ENCODE measurements around the gene CLASP1.

CLASP1 gene

DNA sequence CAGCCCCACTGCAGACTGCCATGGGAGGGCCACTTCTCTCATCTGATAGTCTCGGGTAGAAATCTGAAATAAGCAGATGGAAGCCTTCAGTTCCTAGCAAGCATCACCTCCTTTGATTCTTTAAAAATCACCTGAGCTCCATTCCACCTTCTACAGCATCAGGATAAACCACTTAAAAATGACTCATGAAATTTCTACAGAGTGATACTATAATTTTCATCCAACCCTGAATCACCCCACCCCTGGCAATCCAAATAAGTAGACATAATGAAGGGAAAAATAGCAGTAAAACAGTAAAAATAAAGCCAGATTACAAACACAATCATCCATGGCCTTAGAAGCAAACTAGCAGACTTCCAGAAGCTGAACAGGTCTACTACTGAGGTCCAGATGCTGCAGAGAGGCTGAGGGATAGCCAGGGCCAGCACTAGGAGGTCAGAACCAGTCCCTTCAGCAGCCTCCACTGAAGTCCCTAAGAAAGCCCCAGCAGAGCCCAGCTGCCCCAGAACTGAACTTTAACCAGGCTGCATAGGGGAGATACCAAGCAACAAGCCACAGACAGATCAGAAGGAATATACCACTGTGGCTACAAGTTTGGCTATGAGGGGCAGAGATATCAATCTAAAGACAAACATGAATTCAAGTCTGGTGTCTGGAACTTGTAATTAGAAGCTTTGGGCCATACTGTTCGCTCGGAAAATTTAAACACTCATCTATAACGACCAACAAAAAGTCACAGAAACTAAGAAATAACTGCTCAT is 173.3 kb downstream of the CLASP1 start:
- DNase-seq (ENCODE audit: insufficient read length, low spot score): no peak
- FAIRE-seq: no peak
- TF ChIP-seq TAF1 (IDR thresholded peaks at IDR 0.05; ENCODE audit: low read depth, low read length) (no peak), POLR2A (IDR thresholded peaks at IDR 0.05; ENCODE audit: low read depth, low read length) (no peak), PAX5 (IDR thresholded peaks at IDR 0.05; ENCODE audit: insufficient read depth, low read length, severe bottlenecking) (no peak), POLR2AphosphoS5 (IDR thresholded peaks at IDR 0.05; ENCODE audit: low read depth, low read length) (no peak), SPI1 (IDR thresholded peaks at IDR 0.05; ENCODE audit: low read depth, low read length) (no peak), POU2F2 (IDR thresholded peaks at IDR 0.05; ENCODE audit: low read depth, low read length) (no peak)

DNA sequence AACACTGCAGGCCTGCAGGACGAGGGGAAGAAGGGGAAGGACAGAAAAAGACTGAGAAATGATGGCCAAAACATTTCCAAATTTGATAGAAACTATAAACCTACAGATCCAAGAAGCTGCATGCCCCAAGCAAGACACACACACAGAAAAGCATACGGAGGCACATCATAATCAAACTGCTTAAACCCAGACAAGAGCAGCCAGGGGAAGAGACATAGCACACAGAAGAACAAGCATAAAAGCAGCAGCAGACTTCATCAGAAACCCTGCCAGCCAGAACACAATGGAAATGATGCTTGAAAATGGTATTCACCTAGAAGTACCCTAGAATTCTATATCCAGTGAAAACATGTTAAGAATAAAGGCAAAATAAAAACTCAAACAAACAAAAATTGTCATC is 175.8 kb downstream of the CLASP1 start:
- no peak for DNase-seq (ENCODE audit: insufficient read length, low spot score)
- no peak for FAIRE-seq
- TF ChIP-seq PAX5 (IDR thresholded peaks at IDR 0.05; ENCODE audit: insufficient read depth, low read length, severe bottlenecking) (no peak), POLR2AphosphoS5 (IDR thresholded peaks at IDR 0.05; ENCODE audit: low read depth, low read length) (no peak), POU2F2 (IDR thresholded peaks at IDR 0.05; ENCODE audit: low read depth, low read length) (no peak), SPI1 (IDR thresholded peaks at IDR 0.05; ENCODE audit: low read depth, low read length) (no peak), TAF1 (IDR thresholded peaks at IDR 0.05; ENCODE audit: low read depth, low read length) (no peak), POLR2A (IDR thresholded peaks at IDR 0.05; ENCODE audit: low read depth, low read length) (no peak)

DNA sequence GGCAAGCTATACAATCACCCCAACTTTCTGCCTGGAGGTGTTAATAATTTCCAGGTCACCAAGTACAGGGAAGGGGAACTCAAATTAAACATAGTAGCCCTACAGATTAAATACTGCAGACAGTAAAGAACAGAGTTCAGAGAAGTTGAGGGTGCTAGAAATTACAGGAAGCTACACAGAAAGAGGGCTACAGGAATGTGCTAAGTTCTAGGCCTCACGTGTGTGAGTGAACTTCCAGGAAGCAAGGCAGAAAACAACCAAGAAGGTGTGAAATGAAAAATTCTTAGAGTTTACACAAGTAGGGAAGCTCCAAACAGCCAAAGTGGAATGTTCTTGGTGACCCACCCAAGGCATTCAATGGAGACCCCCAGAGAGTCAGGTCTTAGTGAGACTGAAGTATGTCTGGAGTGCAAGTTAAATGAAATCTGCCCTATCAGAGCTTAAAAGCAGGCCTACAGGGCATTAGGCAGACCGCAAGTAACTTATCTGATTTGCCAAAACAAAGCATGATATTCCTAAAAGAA is 176.7 kb downstream of the CLASP1 start:
- no peak for DNase-seq (ENCODE audit: insufficient read length, low spot score)
- TF ChIP-seq POU2F2 (IDR thresholded peaks at IDR 0.05; ENCODE audit: low read depth, low read length) (no peak), TAF1 (IDR thresholded peaks at IDR 0.05; ENCODE audit: low read depth, low read length) (no peak), POLR2AphosphoS5 (IDR thresholded peaks at IDR 0.05; ENCODE audit: low read depth, low read length) (no peak), SPI1 (IDR thresholded peaks at IDR 0.05; ENCODE audit: low read depth, low read length) (no peak)
- no peak for FAIRE-seq

DNA sequence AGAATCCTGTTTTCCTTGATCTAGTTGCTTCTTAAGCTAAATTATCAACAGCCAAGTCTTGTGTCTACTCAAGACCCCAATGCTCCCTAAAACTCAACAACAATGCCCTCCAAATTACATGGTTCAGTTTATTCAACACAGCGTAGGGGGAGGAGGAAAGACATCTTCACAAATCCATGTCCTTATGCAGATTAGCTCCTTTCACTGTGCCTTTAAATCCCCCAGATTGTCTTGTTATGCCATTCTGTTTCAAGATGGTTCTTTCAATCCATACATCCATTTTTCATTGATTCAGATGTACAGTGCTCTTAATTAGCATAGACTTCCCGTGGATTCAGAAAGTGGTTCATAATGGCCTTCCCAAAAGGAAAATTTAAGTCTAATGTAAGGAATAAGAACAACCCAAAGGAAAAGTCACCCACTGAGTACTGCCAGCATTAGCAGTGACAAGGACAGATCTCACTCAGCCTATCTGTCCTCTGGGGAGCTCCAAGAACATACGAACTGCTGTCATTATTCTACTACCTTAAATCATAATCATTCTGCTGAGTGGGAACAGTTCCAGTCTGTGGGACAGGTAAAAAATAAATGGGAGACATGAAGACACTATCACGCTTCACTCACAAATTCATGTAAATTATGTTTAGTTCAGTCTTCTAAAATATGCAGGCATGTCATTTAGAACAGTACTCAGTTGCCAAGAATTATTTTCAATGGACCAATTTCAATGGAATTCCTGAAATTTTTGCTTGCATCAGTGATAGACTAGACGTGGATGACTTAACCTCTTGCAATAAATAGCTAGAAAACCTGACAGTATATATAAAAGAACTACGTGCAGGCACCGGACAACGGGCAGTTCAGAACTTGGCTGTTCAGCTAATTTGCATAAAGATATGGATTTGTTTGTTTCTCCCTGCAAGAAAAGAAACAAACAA is 177.5 kb downstream of the CLASP1 start:
- DNase-seq (ENCODE audit: insufficient read length, low spot score) (no peak), FAIRE-seq (no peak)
- TF ChIP-seq SPI1 (IDR thresholded peaks at IDR 0.05; ENCODE audit: low read depth, low read length) (no peak), POLR2AphosphoS5 (IDR thresholded peaks at IDR 0.05; ENCODE audit: low read depth, low read length) (no peak), PAX5 (IDR thresholded peaks at IDR 0.05; ENCODE audit: insufficient read depth, low read length, severe bottlenecking) (no peak), POU2F2 (IDR thresholded peaks at IDR 0.05; ENCODE audit: low read depth, low read length) (no peak), POLR2A (IDR thresholded peaks at IDR 0.05; ENCODE audit: low read depth, low read length) (no peak)

DNA sequence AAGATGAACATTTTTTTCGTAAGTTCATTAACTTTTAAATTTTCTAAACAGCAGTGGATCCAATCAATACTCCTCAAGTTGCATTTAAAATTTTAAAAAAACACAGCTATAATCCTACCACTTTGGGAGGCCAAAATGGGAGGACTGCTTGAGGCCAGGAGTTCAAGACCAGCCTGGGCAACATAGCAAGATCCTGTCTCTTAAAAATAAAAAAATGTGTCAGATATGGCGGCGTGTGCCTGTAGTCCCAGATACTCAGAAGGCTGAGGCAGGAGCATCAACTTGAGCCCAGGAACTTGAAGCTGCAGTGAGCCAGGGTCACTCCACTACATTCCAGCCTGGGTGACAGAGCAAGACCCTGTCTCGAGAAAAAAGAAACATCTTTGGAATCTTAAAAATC is 178.3 kb downstream of the CLASP1 start:
- TF ChIP-seq POU2F2 (IDR thresholded peaks at IDR 0.05; ENCODE audit: low read depth, low read length): no peak
- TF ChIP-seq POLR2A (IDR thresholded peaks at IDR 0.05; ENCODE audit: low read depth, low read length): no peak
- no peak for TF ChIP-seq SPI1 (IDR thresholded peaks at IDR 0.05; ENCODE audit: low read depth, low read length)
- TF ChIP-seq PAX5 (IDR thresholded peaks at IDR 0.05; ENCODE audit: insufficient read depth, low read length, severe bottlenecking): no peak
- TF ChIP-seq TAF1 (IDR thresholded peaks at IDR 0.05; ENCODE audit: low read depth, low read length): no peak
- TF ChIP-seq POLR2AphosphoS5 (IDR thresholded peaks at IDR 0.05; ENCODE audit: low read depth, low read length): no peak
- DNase-seq (ENCODE audit: insufficient read length, low spot score) (no peak), FAIRE-seq (no peak)

DNA sequence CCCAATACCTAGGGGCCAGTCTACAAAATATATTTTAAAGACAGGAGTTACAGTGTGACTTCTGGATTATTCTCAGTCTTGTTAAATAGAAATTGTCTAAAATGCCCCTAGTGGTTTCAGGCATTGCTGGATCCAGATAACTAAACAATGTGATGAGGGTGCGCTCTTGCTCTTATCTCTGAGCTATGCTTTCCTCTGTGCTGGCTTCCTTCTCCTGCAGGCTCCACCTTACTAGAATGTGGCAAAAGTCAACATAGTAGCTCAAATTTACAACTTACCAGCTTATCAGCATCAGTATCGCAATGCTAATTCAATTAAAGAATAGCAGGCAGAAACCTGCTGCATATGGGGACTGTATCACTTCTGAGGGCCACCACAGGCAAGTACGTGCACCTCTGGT is 179.9 kb downstream of the CLASP1 start:
- no peak for FAIRE-seq
- no peak for DNase-seq (ENCODE audit: insufficient read length, low spot score)
- TF ChIP-seq SPI1 (IDR thresholded peaks at IDR 0.05; ENCODE audit: low read depth, low read length) (no peak), POLR2AphosphoS5 (IDR thresholded peaks at IDR 0.05; ENCODE audit: low read depth, low read length) (no peak), TAF1 (IDR thresholded peaks at IDR 0.05; ENCODE audit: low read depth, low read length) (no peak), PAX5 (IDR thresholded peaks at IDR 0.05; ENCODE audit: insufficient read depth, low read length, severe bottlenecking) (no peak), POLR2A (IDR thresholded peaks at IDR 0.05; ENCODE audit: low read depth, low read length) (no peak), POU2F2 (IDR thresholded peaks at IDR 0.05; ENCODE audit: low read depth, low read length) (no peak)

DNA sequence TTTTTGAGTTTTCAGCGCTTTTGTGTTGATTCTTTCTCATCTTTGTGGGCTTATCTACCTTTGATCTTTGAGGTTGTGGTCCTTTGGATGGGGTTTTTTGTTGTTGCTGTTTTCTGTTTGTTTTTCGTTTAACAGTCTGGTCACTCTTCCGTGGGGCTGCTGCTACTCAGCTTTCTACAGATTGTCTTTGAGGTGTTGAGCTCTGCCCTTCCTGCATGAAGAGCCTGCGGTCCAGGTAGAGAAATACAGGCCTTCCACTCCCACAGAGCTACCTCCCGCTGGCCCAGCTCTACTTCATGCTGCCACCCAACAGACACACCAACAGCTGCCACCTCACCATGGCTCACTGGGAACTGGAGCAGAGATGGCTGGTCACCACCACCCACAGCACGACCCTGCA is 180.3 kb downstream of the CLASP1 start:
- DNase-seq (ENCODE audit: insufficient read length, low spot score) (no peak), FAIRE-seq (no peak)
- TF ChIP-seq PAX5 (IDR thresholded peaks at IDR 0.05; ENCODE audit: insufficient read depth, low read length, severe bottlenecking) (no peak), POU2F2 (IDR thresholded peaks at IDR 0.05; ENCODE audit: low read depth, low read length) (no peak), SPI1 (IDR thresholded peaks at IDR 0.05; ENCODE audit: low read depth, low read length) (no peak), POLR2A (IDR thresholded peaks at IDR 0.05; ENCODE audit: low read depth, low read length) (no peak), POLR2AphosphoS5 (IDR thresholded peaks at IDR 0.05; ENCODE audit: low read depth, low read length) (no peak)

DNA sequence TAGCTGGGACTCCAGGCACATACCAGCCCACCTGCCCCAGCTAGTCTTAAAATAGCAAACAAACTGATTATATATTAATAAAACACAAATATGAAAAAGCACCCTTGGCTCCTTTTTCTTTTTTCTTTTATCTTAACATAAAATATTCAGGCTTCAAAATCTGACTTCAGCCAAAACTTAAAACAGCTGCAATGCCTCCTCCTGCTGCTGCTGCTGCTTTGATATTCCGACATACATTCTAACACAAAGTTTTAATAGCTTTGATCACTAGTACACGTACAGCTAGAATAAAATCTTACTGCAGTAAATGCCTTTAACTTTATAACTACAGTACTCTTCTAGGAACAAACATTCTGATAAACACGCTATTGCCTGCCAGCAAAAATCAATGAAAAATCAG is 190.0 kb downstream of the CLASP1 start:
- DNase-seq (ENCODE audit: insufficient read length, low spot score): no peak
- FAIRE-seq: no peak

DNA sequence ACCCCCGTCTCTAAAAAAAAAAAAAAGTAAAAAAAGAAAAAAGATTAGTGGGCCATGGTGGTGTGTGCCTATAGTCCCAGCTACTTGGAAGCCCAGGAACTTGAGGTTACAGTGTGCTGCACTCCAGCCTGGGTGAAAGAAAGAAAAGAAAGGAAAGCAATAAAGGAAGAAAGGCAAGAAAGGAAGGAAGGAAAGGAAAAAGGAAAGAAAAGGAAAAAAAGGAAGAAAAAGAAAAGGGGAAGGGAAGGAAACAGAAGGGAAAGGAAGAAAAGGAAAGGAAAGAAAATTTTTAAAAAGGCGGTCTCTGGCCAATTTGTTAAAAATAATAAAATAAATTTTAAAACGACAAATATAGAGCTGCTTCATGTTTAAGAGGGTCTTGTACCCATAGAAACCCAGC is 192.9 kb downstream of the CLASP1 start:
- DNase-seq (ENCODE audit: insufficient read length, low spot score): no peak
- TF ChIP-seq TAF1 (IDR thresholded peaks at IDR 0.05; ENCODE audit: low read depth, low read length) (no peak), PAX5 (IDR thresholded peaks at IDR 0.05; ENCODE audit: insufficient read depth, low read length, severe bottlenecking) (no peak)
- FAIRE-seq: no peak

More for the DNA sequence above, 190.0 kb downstream of the CLASP1 start:
- TF ChIP-seq POU2F2 (IDR thresholded peaks at IDR 0.05; ENCODE audit: low read depth, low read length) (no peak), POLR2A (IDR thresholded peaks at IDR 0.05; ENCODE audit: low read depth, low read length) (no peak), TAF1 (IDR thresholded peaks at IDR 0.05; ENCODE audit: low read depth, low read length) (no peak), PAX5 (IDR thresholded peaks at IDR 0.05; ENCODE audit: insufficient read depth, low read length, severe bottlenecking) (no peak), SPI1 (IDR thresholded peaks at IDR 0.05; ENCODE audit: low read depth, low read length) (no peak), POLR2AphosphoS5 (IDR thresholded peaks at IDR 0.05; ENCODE audit: low read depth, low read length) (no peak)

Data from GM12891 (cell line).